Central memory CD4-positive, alpha-beta T cell (primary cell): Measurements from ENCODE around the gene SMC3.
A peak's percentile ranks its signal among the peaks of the same experiment; 100 is the strongest.
"Not testable (repeated sequence)": the region's sequence is repeated elsewhere in the genome, so short reads cannot be mapped to it uniquely, and the experiment has no call there.

Experiments
- DNase-seq: peaks from one replicate; pipeline ENCODE4 v3.0.0; 2022
- total RNA-seq, 3 experiments: gene quantifications; one replicate each; lab custom pipeline; 2026; lab: John Stamatoyannopoulos, UW

Gene SMC3
- total RNA-seq: 128 to 210 (median 174) reads per million in 3 experiments

DNA sequence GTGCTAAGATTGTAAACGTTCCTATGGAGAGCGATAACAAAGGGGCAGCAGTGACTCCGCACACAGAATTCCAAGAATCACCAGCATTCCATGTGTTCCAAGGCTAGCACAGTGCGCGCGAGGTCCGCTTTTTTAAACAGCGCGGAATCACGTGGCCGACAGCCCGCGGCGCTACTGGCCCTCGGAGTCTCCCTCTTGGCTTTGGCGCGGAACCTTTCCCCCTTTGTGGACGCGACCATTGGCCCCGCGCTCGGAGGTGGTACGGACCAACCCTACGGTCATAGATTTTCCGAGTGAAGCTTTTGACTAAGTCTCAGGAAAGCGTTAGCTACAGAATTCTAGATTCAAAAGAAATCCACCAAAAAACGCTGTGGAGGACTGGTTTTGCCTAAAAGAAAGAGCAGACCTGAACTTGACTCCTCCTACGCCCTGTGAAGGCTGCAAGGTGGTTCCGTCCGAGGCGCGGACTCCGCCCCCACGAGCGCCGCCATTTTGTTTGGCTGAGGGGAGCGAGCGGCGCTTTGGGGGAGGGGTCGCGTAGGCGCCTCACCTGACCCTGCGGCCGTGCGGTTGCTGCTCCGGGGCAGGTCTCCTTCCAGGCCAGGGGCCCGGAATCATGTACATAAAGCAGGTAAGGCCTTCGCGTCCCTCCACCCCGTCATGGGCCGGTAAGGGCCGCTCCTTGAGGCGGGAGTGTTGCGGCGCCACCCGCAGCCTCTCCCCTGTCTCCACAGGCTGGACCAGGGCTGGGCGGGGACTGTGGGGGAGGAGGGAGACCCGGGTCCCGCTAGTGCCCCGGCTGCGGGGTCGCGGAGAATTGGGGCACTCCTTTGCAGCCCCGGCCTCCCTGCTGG lies at the start of gene SMC3:
Gene SMC3 (plus strand): TSS at position 495 of the 854 bp plus-strand sequence. CDS start 122 bp downstream, at position 617.
- DNase-seq: peak; percentile 92

DNA sequence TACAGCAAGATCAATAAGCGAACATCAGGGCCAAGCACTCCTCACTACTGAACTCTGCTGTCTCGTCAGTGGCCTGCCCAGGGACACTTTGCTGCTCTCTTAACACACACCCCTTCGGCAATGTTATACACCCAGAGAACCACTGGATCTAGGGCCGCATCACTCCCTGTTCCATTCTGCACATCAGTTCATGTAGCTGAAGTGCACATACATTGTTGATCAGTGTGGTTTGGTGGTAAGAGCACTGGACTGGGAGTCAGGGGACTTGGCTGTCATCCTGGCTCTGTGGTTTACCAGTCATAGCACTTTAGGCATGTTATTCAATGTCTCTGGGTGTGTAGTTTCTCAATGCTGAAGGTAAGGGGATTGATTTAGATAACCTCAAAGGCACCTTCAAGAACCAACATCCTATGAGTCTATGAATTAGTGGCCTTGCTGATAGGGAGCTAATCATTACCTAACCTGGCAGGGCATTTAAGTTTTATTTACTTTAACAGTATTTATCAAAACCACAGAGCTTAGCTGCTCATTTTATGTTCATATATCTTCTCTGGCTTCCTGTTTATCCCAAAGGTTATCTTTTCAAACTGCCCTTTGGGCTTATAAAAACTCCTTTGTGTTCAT lies 45.0 kb upstream of the SMC3 start:
- no peak for DNase-seq

DNA sequence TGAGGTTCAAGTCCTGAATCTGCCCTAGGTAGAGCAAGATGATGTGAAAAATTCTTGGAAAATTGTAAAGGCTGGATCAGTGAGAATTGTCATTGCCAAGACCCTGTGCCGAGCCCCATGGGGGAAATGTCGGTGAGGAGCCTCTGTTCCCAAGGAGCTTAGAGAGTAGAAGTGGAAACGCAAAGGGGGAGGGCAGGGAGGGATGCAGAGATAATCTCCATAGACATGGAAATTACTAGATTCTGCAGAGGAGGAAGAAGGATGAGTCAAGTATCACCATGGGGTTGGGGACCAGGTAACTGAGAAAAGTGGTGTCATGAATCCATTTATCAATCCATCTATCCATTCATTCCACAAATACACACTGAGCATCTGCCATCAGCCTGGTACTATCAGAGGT lies 43.8 kb upstream of the SMC3 start:
- no peak for DNase-seq

DNA sequence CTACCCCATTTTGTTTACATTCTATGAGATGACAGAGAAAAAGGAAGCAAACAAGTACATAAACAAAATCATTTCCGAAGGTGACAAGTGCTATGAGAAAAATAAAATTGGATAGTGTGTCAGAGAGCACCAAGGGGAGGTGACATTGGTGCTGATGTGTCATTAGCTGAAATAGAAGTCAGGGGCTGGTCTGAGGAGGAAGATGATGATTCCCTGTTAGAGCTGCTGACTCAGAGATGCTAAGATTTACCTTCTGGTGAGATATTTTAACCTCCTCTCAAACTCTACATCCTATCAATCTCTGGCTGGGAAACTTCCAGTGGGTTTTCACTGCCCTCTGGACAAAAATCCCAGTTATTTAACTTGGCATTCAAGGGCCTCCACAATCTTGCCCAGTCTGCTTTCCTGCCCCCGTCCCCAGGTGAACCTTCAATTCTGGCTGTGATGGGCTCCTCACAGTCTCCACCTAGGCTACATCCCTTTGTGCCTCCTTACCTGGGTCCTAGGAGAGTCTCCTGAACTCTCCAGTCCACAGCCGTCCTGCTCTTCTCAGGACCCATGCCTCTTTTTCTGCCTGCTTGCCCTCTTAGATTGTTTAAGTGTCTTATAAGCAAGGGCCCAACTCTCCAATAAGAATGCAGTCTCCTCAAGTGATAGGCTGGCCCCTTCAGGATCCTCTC lies 43.2 kb upstream of the SMC3 start:
- no peak for DNase-seq

DNA sequence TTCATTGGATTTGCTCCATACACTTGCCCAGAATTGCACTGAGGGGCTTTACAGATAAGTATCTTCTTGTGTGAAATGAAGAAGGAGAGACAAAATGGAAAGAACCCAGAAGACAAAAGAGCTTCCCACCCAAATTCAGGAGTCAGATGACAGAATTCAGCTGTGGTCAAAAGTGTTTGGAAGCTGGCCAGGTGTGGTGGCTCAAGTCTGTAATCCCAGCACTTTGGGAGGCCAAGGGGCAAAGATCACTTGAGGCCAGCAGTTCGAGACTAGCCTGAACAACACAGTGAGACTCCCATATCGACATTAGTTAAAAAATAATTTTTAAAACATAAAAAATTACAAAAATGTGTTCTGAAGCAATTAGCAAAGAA lies 42.6 kb upstream of the SMC3 start:
- DNase-seq: no peak

DNA sequence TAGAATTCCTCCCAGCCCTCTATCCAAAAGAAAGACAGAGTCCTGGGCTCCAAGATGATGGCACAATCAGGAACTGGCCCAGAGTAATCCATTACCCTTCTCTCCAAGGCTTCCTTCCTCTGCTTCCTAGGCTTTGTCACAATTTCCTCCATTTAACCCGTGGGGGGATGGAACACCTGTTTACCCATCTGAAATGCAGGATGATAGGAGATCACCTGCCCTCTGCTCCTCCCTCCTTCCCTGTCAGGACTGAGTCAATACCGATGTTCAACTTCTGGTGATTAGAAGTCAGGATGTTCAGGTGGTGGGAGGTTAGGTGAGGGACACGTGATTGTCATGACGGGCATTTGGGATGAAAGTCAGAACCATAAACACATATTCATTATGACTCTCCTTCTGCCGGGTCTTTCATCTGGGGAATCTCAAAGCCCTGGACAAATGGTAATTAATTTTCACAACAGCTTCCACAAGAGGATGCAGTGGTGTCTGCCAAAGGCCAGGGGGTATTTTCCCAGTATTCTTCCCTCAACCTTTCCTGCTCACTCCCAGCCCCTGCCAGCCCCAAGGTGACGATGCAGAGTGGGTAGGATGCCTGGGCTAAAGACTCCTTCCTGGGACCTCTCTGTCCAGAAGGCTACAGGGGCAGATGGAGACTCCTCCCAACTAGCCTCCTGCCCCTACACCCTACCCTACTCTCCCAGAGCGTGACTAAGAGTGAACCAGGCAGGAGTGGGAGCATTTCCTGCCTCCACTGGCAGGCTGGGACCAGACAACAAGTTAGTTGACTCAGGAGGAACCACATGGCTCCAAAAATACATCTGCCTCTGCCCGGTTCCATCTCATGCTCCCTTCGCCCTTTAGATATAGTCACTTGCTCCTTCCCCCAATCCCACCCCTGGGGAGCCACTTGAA lies 41.9 kb upstream of the SMC3 start:
- no peak for DNase-seq

DNA sequence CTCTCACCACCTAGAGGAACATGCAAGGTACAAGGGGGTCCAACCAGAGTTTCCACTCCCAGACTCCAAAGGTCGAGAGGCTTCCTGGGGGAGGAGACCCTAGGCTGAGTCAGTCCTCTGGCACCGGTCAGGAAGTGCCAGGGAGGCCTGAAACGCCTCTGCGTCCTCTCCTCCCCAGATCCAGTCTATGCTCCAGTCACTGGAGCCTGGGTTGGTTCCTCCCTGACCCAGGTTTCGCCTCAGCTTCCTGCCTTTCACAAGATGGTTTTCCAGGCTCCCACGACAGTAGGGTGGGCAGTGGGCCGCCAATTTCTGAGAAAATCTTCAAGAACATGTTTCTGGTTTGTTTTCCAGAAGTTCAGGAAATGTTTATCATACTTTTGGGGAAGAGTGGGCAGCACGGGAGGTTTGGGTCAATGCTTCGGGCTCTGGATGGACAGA lies 39.7 kb upstream of the SMC3 start:
- DNase-seq: no peak

DNA sequence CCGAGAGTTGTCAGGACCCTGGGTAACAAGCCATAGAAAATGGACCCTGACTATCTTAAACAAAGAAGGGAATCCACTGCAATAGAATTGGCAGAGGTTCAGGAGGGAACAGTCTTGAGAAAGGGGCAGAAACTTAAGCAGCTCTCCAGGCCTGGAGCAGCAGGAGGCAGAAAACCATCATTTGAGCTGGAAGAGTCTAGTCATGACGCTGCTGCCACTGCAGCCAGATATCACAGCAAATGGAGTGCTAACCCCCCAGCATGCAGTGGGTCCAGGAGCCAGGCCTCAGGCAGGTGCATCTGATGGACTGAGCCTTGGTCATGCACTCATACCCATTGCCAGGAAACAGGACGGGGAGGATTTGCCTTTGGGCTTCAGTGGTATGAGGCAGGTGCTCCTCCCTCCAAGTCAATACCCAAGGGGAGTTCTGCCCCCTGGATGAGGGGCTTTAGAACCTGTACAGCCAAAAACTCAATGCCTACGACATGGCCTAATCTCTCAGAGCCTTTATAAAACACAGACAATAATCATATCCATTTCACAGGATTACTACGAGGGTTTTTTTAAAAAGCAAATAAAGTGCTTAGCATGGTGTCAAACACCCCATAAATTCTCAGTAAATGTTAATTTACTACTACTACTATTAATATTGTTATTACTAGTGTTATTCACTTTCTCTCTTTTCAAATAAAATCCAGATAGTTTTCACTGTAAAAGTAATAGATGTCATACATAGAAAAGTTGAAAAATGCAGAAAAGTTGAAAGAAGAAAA lies 39.1 kb upstream of the SMC3 start:
- no peak for DNase-seq

DNA sequence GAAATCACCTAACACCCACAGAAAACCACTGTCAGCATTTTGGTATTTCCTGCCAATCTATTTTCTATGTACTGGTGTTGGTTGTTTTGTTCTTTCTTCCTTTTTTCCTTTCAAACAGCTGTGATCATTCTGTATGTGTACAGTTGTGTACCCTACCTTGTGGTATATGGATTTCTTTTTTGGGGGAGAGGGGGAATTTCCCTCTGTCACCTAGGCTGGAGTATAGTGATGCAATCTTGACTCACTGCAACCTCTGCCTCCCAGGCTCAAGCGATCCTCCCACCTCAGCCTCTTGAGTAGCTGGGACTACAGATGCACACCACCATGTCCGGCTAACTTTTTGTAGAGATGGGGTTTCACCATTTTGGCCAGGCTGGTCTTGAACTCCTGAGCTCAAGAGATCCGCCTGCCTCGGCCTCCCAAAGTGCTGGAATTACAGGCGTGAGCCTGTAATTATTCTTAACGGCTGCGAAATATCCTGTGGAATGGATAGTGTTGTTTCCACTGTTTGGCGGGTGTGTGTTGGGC lies 38.4 kb upstream of the SMC3 start:
- peak; percentile 28 for DNase-seq

DNA sequence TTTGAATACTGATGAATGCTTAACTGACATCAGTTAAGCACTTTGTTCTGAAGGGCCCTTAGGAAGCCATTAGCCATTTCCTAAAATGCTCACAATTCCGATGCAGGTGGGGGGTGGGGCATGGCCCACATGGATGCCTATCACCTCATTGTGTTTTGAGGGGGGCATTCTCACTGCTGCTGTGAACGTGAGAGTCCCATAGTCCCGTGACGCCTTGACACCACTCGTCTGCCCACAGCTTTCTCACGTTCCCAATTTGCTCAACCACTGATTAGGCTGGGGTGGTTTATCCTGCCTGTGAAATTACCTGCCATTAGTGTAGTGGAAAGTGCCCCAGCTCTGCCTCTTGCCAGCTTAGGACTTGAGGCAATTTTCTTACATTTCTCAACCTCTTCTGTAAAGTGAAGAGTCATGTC lies 37.9 kb upstream of the SMC3 start:
- peak; percentile 17 for DNase-seq

DNA sequence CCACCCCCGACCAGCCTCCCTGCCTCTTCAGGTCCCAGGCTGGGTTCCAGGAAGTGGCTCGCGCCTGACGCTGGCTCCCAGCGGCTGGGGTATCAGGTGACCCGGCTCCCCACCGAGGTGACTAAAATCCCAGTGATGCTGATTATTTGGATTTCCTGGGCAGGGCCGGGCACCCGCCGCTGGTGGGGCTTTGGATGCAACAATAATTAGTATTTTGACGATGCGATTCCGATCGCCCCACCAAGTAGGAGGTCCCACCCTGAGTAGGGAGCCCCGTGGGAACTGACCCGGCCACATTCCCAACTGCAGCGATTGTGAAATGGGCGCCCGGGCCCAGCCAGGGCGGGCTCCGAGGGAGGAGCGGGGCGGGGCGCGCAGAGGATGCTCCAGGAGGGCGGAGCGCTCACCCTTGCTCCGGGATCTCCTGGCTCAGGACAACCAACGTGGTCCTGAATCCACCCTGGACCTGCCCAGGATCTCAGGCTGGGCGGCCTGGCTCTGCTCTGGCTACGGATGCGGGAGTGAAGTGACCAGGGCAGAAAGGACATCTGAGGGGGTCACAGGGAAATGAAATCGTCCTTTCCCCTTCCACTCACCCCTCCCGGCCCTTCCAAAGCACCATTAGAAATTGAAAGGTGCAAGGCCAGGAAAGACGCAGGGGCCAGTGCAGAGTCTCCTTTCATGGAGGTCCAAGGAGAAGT lies 37.2 kb upstream of the SMC3 start:
- DNase-seq: no peak

DNA sequence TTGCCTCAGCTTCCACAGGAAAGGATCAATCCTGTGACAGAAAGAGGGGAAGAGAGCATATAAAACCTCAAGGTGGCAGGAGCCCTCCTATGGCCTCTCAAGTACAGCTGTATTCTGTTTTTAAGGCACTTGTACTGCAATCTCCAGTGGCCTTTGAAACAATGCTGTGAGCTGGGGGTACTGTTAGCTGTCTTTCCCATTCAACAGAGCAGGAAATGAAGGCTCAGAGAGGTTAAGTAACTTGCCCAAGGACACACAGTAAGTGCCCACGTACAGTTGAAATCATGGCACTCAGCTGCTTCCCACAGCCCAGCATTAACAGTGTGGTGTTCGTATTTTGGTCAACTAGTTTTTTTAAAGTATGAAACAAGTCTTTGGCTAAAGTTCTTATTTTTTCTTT lies 35.8 kb upstream of the SMC3 start:
- DNase-seq: no peak

DNA sequence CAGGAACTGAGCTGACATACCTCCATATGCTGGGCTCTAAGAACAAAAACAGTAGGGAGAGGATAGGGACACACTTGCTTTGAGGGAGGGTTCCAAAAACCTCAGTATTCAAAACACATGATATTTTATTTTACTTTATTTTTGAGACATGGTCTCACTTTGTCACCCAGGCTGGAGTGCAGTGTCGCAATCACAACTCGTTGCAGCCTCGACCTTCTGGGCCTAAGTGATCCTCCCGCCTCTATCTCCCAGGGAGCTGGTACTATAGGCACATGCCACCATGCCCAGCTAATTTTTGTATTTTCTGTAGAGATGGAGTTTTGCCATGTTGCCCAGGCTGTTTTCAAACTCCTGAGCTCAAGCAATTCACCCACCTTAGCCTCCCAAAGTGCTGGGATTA lies 34.9 kb upstream of the SMC3 start:
- DNase-seq: not testable (repeated sequence)

DNA sequence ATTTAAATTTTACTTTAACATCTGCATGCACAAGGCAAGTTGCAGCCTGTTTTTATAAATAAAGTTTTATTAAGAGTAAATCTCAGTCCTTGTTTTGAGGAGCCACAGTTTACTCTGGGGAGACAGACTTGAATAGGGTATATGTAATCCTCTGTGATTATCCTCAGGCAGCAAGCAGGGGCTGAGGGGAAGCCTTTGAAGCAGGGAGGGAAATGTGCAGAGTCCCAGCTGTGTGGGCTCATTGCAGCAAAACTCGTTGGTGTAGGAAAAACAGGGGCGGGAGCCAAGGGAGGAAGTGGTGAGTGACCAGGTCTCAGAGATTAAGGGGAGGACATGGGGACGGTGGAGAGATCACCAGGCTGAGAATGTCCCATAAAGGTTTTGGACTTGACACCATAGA lies 34.3 kb upstream of the SMC3 start:
- no peak for DNase-seq

DNA sequence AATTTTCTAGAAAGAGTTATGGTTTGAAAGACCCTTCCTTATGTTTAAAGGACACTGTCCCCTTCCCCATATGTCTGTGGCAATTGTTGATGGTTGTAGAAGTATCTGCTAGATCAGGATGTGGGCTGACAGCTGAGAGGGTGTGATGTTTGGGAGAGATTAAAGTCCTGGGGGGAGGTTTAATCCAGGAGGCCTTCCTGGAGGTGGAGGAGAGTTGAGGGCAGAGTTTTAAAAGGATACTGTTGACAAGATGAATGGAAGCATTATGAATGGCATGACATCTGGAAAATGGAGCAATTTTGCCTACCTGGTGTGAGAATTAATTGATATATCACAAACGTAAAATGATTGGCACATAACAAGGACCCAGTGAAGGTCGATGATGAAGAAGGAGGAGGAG lies 32.9 kb upstream of the SMC3 start:
- no peak for DNase-seq

DNA sequence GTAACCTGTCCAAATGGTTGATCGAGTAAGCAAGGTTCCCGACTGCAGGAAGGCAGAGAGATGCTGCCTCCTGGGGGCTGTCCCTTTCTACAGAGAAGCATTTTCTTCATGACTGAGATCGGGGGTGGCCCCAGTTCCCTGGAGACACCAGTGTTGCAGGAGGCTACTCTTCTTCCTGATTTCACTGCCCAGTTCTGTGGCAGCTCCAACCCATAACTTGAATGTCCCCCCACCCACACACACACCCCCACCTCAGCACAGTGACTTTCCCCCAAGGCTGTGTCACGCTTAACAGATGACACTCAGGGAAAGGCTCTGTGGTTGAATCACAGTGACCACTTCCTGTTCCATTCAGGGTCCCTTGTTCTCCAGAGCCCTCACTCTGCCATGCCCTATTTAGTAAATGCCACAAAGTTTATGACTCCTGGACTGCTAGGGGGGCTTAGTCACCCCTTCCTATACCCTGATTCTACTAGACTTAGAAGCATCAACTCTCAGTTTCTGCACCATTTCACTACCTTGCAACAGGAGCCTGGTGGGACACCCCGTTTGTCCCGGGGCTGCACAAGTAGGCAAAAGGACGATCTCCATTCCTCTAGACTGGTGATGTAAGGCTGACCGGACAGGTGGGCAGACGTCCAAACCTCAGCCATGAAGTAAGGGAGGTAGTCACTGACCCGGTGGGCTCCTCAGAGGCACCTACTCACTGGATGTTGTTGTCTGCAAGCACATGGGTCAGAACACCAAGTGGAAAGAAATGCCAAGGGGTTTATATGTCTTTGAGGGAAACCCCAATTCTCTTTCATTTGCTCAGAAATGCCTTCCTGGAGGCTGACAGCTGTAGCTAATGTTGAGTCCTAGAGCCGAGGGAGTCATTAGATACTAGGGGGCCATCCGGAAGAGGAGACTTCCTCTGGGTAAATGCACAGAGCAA lies 31.3 kb upstream of the SMC3 start:
- peak; percentile 42 for DNase-seq

DNA sequence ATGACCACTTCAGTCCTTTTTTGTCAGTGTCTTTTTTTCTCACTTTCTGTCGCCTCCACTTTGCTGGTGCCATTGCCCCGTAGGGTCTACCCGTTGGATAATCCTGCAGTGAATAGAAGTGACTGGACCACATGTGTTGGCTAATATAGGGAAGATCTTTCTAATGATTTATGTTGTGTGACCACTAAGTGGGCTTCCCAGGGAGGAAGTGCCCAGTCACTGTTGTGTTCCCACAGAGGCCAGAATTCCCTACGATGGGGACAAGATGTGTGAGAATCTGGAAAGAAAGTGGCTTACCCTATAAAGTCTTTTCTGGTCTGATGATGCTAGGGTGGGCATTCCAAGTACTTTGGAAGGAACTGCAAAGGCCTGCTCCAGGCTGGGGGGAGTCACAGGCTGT lies 28.4 kb upstream of the SMC3 start:
- DNase-seq: no peak

DNA sequence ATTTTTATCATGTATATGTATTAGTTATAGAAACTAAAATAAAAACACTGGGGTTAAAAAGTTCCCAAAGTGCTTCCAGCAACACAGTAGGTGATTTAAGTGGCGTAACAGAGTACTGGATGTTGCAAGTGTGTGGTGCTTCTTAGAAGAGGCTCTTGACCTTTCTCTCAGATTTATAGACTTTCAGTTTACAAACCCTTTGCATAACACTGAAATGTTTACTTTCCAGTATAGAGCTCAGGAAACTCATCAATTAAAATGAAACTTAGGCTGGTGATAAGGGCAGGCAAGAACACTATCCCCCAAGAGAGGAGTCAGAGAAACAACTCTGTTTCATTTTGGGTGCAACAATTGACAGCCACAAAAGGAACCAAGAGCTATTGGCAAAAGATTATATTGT lies 27.5 kb upstream of the SMC3 start:
- DNase-seq: no peak

DNA sequence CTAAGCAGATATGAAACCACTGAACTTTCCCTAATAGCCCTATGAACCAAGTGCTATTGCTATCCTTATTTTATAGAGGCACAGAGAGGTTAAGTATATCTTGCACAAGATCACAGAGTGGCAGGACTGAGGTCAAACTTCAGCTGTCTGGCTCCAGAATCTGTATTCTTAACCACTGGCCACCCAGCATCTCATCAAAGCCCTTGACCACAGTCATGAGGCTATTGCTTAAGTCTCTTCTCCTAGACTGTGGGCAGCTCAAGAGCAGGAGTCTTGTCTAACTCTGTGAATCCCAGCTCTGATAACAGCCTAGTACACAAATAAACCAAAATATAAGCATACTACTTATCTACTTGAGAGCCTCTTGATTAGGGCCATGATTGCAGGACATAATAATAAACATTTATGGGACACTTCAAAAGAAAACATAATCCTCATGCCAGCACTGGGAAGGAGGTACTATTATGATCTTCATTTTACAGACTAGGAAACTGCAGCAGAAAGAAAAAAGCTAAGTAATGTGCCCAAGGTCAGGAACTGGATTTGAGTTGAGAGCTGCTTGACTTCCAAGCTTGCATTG lies 22.4 kb upstream of the SMC3 start:
- no peak for DNase-seq
